CD14-positive monocyte (primary cell): ENCODE results near the gene ERC1. TPM values are rescaled to one million over a fixed set of nuclear protein-coding genes. Genes with fewer than 3 reads are reported as not detected.
A peak's percentile ranks its signal among the peaks of the same experiment; 100 is the strongest.

ENCODE experiments used
- DNase-seq, 3 donors: peaks; one replicate each; pipeline ENCODE4 v3.0.0-alpha.2; 2011 to 2022
- H2AFZ ChIP-seq: 2 replicates; pipeline ENCODE4 v1.6.0; 2012; ENCODE audit warnings: mild to moderate bottlenecking, low read depth, low read length, inconsistent platforms; ENCODE audit not compliant: insufficient read depth, poor library complexity, severe bottlenecking
- H3K27ac ChIP-seq, 2 donors: 1 replicate in 1 of 2; 2 replicates in 1 of 2; pipeline ENCODE4 v1.5.1; 2012 to 2013; ENCODE audit warnings: low read length in 2 of 2, control low read depth in 1 of 2, inconsistent platforms in 1 of 2, low read depth in 1 of 2, mild to moderate bottlenecking in 1 of 2
- H3K27me3 ChIP-seq, 2 donors: one replicate each; pipeline versions ENCODE4 v1.6.0 to v1.6.1; 2011 to 2013; ENCODE audit warnings: low read length in 2 of 2; ENCODE audit not compliant: control insufficient read depth in 2 of 2, insufficient read depth in 2 of 2
- H3K36me3 ChIP-seq, 2 donors: replicated peaks in 1 of 2; 1 replicate in 1 of 2; 2 replicates in 1 of 2; pipeline versions ENCODE4 v1.5.1 to v1.6.1; 2012 to 2013; ENCODE audit warnings: low read length in 2 of 2, control low read depth in 1 of 2, inconsistent platforms in 1 of 2, mild to moderate bottlenecking in 1 of 2; ENCODE audit not compliant: insufficient read depth in 2 of 2, control insufficient read depth in 1 of 2
- H3K4me1 ChIP-seq, 2 donors: 1 replicate in 1 of 2; 2 replicates in 1 of 2; pipeline versions ENCODE4 v1.5.1 to v1.6.1; 2012 to 2013; ENCODE audit warnings: low read length in 2 of 2, control low read depth in 1 of 2, inconsistent platforms in 1 of 2, mild to moderate bottlenecking in 1 of 2, moderate library complexity in 1 of 2; ENCODE audit not compliant: insufficient read depth in 2 of 2, control insufficient read depth in 1 of 2
- H3K4me2 ChIP-seq: replicated peaks from 2 replicates; pipeline ENCODE3; 2012; ENCODE audit warnings: low read length, moderate library complexity, mild to moderate bottlenecking; ENCODE audit not compliant: poor library complexity, severe bottlenecking; ENCODE audit errors: extremely low read depth
- H3K4me3 ChIP-seq, 3 experiments: fragments of 200-600 bp in 1 of 3; sonication (generic) in 1 of 3; replicated peaks in 1 of 3; 1 replicate in 2 of 3; 2 replicates in 1 of 3; pipeline ENCODE4 v1.5.1; 2011 to 2013; ENCODE audit warnings: low read length in 3 of 3, mild to moderate bottlenecking in 3 of 3, control low read depth in 2 of 3, low read depth in 2 of 3, inconsistent platforms in 1 of 3, moderate library complexity in 1 of 3
- H3K79me2 ChIP-seq: 2 replicates; pipeline ENCODE4 v1.6.0; 2012; ENCODE audit warnings: mild to moderate bottlenecking, control low read depth, inconsistent platforms, low read length, moderate library complexity; ENCODE audit not compliant: insufficient read depth
- H3K9ac ChIP-seq: 2 replicates; pipeline ENCODE4 v1.6.0; 2017; ENCODE audit warnings: low read length, mild to moderate bottlenecking; ENCODE audit not compliant: insufficient read depth, poor library complexity, severe bottlenecking
- H3K9me3 ChIP-seq, 2 donors: replicated peaks in 1 of 2; 1 replicate in 1 of 2; 2 replicates in 1 of 2; pipeline versions ENCODE4 v1.5.1 to v1.6.1; 2012 to 2013; ENCODE audit warnings: low read length in 2 of 2, control low read depth in 1 of 2; ENCODE audit not compliant: control insufficient read depth in 1 of 2, insufficient read depth in 1 of 2
- H4K20me1 ChIP-seq: 2 replicates; pipeline ENCODE4 v1.6.0; 2012; ENCODE audit warnings: mild to moderate bottlenecking, low read length, control low read depth, moderate library complexity; ENCODE audit not compliant: insufficient read depth
- H3K27ac Mint-ChIP-seq, 7 donors: one replicate each; pipeline ENCODE4 v1.8.0; 2020; ENCODE audit warnings: mild to moderate bottlenecking in 7 of 7, mixed read lengths in 7 of 7, moderate library complexity in 6 of 7, inconsistent platforms in 2 of 7
- H3K27me3 Mint-ChIP-seq, 3 donors: one replicate each; pipeline ENCODE4 v1.8.0; 2021 to 2022; ENCODE audit warnings: low read depth in 3 of 3, mild to moderate bottlenecking in 3 of 3, mixed read lengths in 3 of 3, moderate library complexity in 3 of 3, inconsistent platforms in 1 of 3
- H3K36me3 Mint-ChIP-seq, 2 donors: one replicate each; pipeline ENCODE4 v1.8.0; 2020; ENCODE audit warnings: mixed read lengths in 2 of 2, inconsistent platforms in 1 of 2, mild to moderate bottlenecking in 1 of 2
- H3K4me1 Mint-ChIP-seq: one replicate; pipeline ENCODE4 v1.8.0; 2020; ENCODE audit warnings: mild to moderate bottlenecking, mixed read lengths
- H3K4me3 Mint-ChIP-seq, 2 donors: one replicate each; pipeline ENCODE4 v1.8.0; 2020; ENCODE audit warnings: mild to moderate bottlenecking in 2 of 2, mixed read lengths in 2 of 2, moderate library complexity in 1 of 2
- H3K9me3 Mint-ChIP-seq, 7 donors: one replicate each; pipeline ENCODE4 v1.8.0; 2020 to 2022; ENCODE audit warnings: mixed read lengths in 7 of 7, mild to moderate bottlenecking in 6 of 7, moderate library complexity in 6 of 7, inconsistent platforms in 2 of 7
- WGBS: methylation state at CpG from one replicate; pipeline ENCODE4 v1.1.5; 2013; ENCODE audit warnings: missing lambda C conversion rate; ENCODE audit not compliant: insufficient coverage; 5-methylcytosine and 5-hydroxymethylcytosine counted together
- intact Hi-C, 2 donors: fragments of 100-400 bp; cut with micrococcal nuclease; formaldehyde crosslinking; loops; one replicate each; pipeline versions ENCODE4 v1.15.0 to v1.15.1; 2023
- polyA plus RNA-seq, 3 donors: library from polyadenylated mRNA; depleted of rRNA in 1 of 3; unstranded in 2 of 3; stranded (reverse) in 1 of 3; fragments of 300-500 nt in 2 of 3; fragments of >200 nt in 1 of 3; fragmentation: Illumina TruSeq in 2 of 3; gene quantifications; 1 replicate in 2 of 3; 2 replicates in 1 of 3; pipeline ENCODE4 v1.2.3, GENCODE V29; 2012 to 2021
- TF ChIP-seq, protein P1 (sequence below): fragments of 200-600 bp; IDR thresholded peaks from one replicate; pipeline ENCODE4 v1.8.0; 2022; ENCODE audit warnings: antibody characterized with exemption, mild to moderate bottlenecking

The ERC1 gene
- polyA plus RNA-seq, 3 donors, result 4.0 to 14.3 (median 5.1) TPM

DNA sequence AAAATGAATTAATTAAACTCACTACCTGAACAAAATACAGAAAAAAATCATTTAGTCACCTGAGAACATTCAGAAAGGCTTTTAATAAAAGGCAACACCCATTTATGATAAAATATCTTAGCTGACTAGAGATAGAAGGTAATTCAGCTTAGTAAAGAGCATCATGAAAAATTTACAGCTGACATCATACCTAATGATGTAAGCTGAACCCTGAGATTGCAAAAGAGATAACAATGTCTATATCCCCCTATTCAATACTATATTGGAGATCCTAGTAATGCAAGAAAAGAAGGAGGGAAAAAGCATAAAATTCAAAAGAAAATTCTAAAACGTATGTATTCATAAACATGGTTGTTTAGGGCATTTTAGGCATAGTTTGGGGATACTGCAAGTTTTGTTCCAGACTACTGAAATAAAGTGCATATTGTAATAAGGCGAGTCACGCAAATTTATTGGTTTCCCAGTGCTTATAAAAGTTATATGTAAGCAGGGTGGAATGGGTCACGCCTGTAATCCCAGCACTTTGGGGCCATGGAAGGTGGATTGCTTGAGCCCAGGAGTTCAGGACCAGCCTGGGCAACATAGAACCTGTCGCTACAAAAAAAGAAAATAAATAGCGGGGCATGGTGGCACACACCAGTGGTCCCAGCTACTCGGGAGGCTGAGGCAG lies 311.3 kb downstream of the ERC1 start:
- peaks cover 27 to 34% of the 10 kb centered on the region in 2 donors for H3K36me3 Mint-ChIP-seq
- TF ChIP-seq, protein P1, sequence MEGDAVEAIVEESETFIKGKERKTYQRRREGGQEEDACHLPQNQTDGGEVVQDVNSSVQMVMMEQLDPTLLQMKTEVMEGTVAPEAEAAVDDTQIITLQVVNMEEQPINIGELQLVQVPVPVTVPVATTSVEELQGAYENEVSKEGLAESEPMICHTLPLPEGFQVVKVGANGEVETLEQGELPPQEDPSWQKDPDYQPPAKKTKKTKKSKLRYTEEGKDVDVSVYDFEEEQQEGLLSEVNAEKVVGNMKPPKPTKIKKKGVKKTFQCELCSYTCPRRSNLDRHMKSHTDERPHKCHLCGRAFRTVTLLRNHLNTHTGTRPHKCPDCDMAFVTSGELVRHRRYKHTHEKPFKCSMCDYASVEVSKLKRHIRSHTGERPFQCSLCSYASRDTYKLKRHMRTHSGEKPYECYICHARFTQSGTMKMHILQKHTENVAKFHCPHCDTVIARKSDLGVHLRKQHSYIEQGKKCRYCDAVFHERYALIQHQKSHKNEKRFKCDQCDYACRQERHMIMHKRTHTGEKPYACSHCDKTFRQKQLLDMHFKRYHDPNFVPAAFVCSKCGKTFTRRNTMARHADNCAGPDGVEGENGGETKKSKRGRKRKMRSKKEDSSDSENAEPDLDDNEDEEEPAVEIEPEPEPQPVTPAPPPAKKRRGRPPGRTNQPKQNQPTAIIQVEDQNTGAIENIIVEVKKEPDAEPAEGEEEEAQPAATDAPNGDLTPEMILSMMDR, result no peak
- H4K20me1 ChIP-seq, result no peaks in the 10 kb centered on the region
- peaks cover 37% of the 10 kb centered on the region for H3K4me1 Mint-ChIP-seq
- no peak overlapping the region for H3K9ac ChIP-seq
- H3K4me1 ChIP-seq, result peaks cover 38% of the 10 kb centered on the region in 2 donors
- H2AFZ ChIP-seq, result no peak overlapping the region
- no peaks in the 10 kb centered on the region for H3K9me3 ChIP-seq
- H3K27me3 ChIP-seq, result no peaks in the 10 kb centered on the region
- H3K27ac Mint-ChIP-seq, result no peak overlapping the region
- intact Hi-C loops, result no loop called here
- H3K9me3 Mint-ChIP-seq, result peaks cover 0 to 10% (median 5%) of the 10 kb centered on the region in 7 donors
- H3K4me2 ChIP-seq, result no peak overlapping the region
- H3K79me2 ChIP-seq, result no peaks in the 10 kb centered on the region
- 99% methylated on average over 7 of the region's 7 CpGs for WGBS
- H3K4me3 ChIP-seq, result no peak overlapping the region
- no peak overlapping the region for H3K4me3 Mint-ChIP-seq
- no peaks in the 10 kb centered on the region for H3K36me3 ChIP-seq
- no peak for DNase-seq
- H3K27me3 Mint-ChIP-seq, result no peaks in the 10 kb centered on the region
- no peak overlapping the region for H3K27ac ChIP-seq

DNA sequence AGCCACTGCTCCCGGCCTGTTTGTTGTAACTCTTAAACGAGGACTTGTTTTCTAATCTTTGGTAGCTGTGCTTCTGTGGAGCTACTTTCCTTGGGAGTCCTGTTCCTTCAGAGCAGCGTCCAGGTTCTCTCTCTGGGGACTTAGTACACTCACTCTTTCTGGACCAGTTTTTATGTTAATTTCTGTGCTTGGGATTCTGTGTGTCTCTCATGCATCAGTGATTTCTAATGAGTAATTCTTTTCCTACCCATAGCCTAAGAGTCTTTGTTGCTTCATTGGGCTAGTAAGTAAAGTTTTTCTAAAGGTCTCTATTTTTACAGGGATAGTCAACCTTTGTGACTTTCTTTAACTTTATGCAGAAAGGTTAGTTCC lies 314.0 kb downstream of the ERC1 start:
- H3K9ac ChIP-seq, result peak overlapping the region; percentile 39
- peak overlapping the region; percentile 46 to 89 (median 86) for H3K27ac Mint-ChIP-seq
- peak overlapping the region; percentile 54 to 77 for H3K27ac ChIP-seq
- no peaks in the 10 kb centered on the region for H3K36me3 ChIP-seq
- H2AFZ ChIP-seq, result peak overlapping the region; percentile 43
- intact Hi-C loops, result no loop called here
- peaks cover 62 to 65% of the 10 kb centered on the region in 2 donors for H3K4me1 ChIP-seq
- H3K27me3 ChIP-seq, result no peaks in the 10 kb centered on the region
- peaks cover 15% of the 10 kb centered on the region in 2 donors for H3K36me3 Mint-ChIP-seq
- H3K4me3 ChIP-seq, result peak overlapping the region in 1 of 3 experiments; percentile 60
- TF ChIP-seq, protein P1, result no peak
- WGBS, result 100% methylated on average over 3 of the region's 3 CpGs
- peaks cover 0 to 5% (median 3%) of the 10 kb centered on the region in 7 donors for H3K9me3 Mint-ChIP-seq
- peaks cover 60% of the 10 kb centered on the region for H3K4me1 Mint-ChIP-seq
- H4K20me1 ChIP-seq, result no peaks in the 10 kb centered on the region
- no peak for DNase-seq
- H3K79me2 ChIP-seq, result no peaks in the 10 kb centered on the region
- no peaks in the 10 kb centered on the region for H3K27me3 Mint-ChIP-seq
- H3K9me3 ChIP-seq, result no peaks in the 10 kb centered on the region
- no peak overlapping the region for H3K4me3 Mint-ChIP-seq
- H3K4me2 ChIP-seq, result peak overlapping the region; percentile 69
